ENCODE data around the gene NPLOC4. TPM values are rescaled to one million over a fixed set of nuclear protein-coding genes. Genes with fewer than 3 reads are reported as not detected.

The NPLOC4 gene
- total and polyA plus RNA-seq, 2 of the 13 experiments (the other 11 are each of a cell fraction or from before 2014, with no cell fraction given): 57.0 to 97.0 TPM

GRCh38 chr17:81528651-81529436 lies 108.1 kb downstream of the NPLOC4 start:
- Histone ChIP-seq H3K4me3 (replicated peaks in 1 of 3; ENCODE audit: insufficient read depth in 1 of 3, low read depth in 2 of 3, low read length in 3 of 3) (peak overlapping the region in 2 of 3 experiments; percentile 17 to 57; a peak in 2 of 6 replicates), H4K20me1 (ENCODE audit: insufficient read depth, low read length) (peaks cover 5% of the 10 kb centered on the region; the same call in 1 of the 2 replicates), H3K27me3 (ENCODE audit: control insufficient read depth in 1 of 2, insufficient read depth in 2 of 2, low read length in 2 of 2) (peaks cover 19 to 59% of the 10 kb centered on the region in 2 experiments), H3K79me2 (ENCODE audit: insufficient read depth, low read length) (no peaks in the 10 kb centered on the region), H3K36me3 (replicated peaks in 1 of 2; ENCODE audit: control insufficient read depth in 1 of 2, insufficient read depth in 2 of 2, low read length in 2 of 2) (no peaks in the 10 kb centered on the region), H3K27ac (ENCODE audit: extremely low read length, insufficient read depth, low read length) (no peak overlapping the region), H3K4me2 (ENCODE audit: low read depth, low read length) (peak overlapping the region; percentile 48), H3K4me1 (ENCODE audit: insufficient read depth, low read length) (peaks cover 23% of the 10 kb centered on the region), H3K9me3 (ENCODE audit: low read length) (peaks cover 15% of the 10 kb centered on the region; the same call in 1 of the 2 replicates), H3K9ac (ENCODE audit: insufficient read depth, low read depth, low read length) (no peak overlapping the region), H2AFZ (ENCODE audit: low read length) (no peak overlapping the region)
- ChIA-PET POLR2A (interaction anchor here (0.9 to 1.4 kb wide), 2 partner anchors 10 to 13 kb away, joined by 3 to 5 read pairs; no protein-coding TSS in a partner anchor), CTCF (ENCODE audit: low intra/inter-chr PET ratio, low total read pairs) (no interaction called here)
- 4% methylated on average over 34 of the region's 62 CpGs for WGBS (ENCODE audit: low lambda C conversion rate)
- BruUV-seq (replicated peaks): no TSS peak
- ATAC-seq: peak; percentile 36
- DNase-seq (ENCODE audit: low spot score): no peak
- intact Hi-C loops (cut with micrococcal nuclease; ENCODE audit: unreplicated experiment): no loop called here
- no peak for FAIRE-seq
- in situ Hi-C loops (cut with HindIII; ENCODE audit: extremely low pct_ligation_motif_present, low pct_unique_long_range_greater_than_20kb): no loop called here
- TF ChIP-seq MTF2 (CRISPR knock-in tag; IDR thresholded peaks at IDR 0.05; ENCODE audit: borderline replicate concordance) (peak; percentile 92; the same call in 1 of the 2 replicates), HNRNPK (IDR thresholded peaks at IDR 0.05; ENCODE audit: low read depth, low read length, poor library complexity, severe bottlenecking) (no peak), CBFB (CRISPR knock-in tag; IDR thresholded peaks at IDR 0.05) (peak; percentile 9; the same call in 1 of the 2 replicates), AGO1 (IDR thresholded peaks at IDR 0.05; ENCODE audit: low read depth, low read length, poor library complexity, severe bottlenecking) (peak; percentile 71), ZNF687 (CRISPR knock-in tag; IDR thresholded peaks at IDR 0.05) (peak; percentile 66), ATF6 (CRISPR knock-in tag; conservative IDR thresholded peaks at IDR 0.05) (no peak), ZNF670 (CRISPR knock-in tag; IDR thresholded peaks at IDR 0.05; ENCODE audit: borderline replicate concordance) (no peak), ZFP41 (CRISPR knock-in tag; IDR thresholded peaks at IDR 0.05; ENCODE audit: borderline replicate concordance) (peak; percentile 61; the same call in 1 of the 2 replicates), NFYC (CRISPR knock-in tag; IDR thresholded peaks at IDR 0.05) (no peak), ELF1 (CRISPR knock-in tag; IDR thresholded peaks at IDR 0.05) (peak; percentile 41; the same call in 1 of the 2 replicates), ZNF788 (CRISPR knock-in tag; IDR thresholded peaks at IDR 0.05; ENCODE audit: borderline replicate concordance) (0 out of 2 replicates have a peak, but pooled peaks have one; percentile 17), IKZF5 (CRISPR knock-in tag; IDR thresholded peaks at IDR 0.05) (0 out of 2 replicates have a peak, but pooled peaks have one; percentile 24), ZNF83 (CRISPR knock-in tag; IDR thresholded peaks at IDR 0.05; ENCODE audit: borderline replicate concordance) (0 out of 2 replicates have a peak, but pooled peaks have one; percentile 4), ZNF121 (CRISPR knock-in tag; IDR thresholded peaks at IDR 0.05) (no peak), ZSCAN21 (CRISPR knock-in tag; IDR thresholded peaks at IDR 0.05; ENCODE audit: borderline replicate concordance) (peak; percentile 49; the same call in 1 of the 2 replicates)

Measured in HepG2 (cell line).